Activated B cell treated with CpG ODN at 0.5 μM for 24 hours (primary cell): Measurements from ENCODE around the gene CAMKK1. TPM values are rescaled to one million over a fixed set of nuclear protein-coding genes. Genes with fewer than 3 reads are reported as not detected.

Source experiments
- ATAC-seq: fragments of 200-7000 bp; cut with Tn5 transposase; one replicate; pipeline ENCODE4 v1.10.0; 2021; ENCODE audit warnings: low read depth, mild to moderate bottlenecking, moderate library complexity
- CTCF ChIA-PET: fragments of 350-600 bp; sonication (Branson Sonifier 250); formaldehyde crosslinking; loops from one replicate; lab custom pipeline; 2021; ENCODE audit warnings: antibody characterized with exemption; lab: Charles Lee
- POLR2A ChIA-PET: fragments of 350-600 bp; sonication (Branson Sonifier 250); formaldehyde crosslinking; loops from one replicate; lab custom pipeline; 2021; ENCODE audit warnings: antibody characterized with exemption; lab: Charles Lee
- DNase-seq: peaks from one replicate; pipeline ENCODE4 v3.0.0; 2022
- H3K27ac Mint-ChIP-seq: one replicate; pipeline ENCODE4 v1.8.0; 2020; ENCODE audit warnings: mixed read lengths
- H3K27me3 Mint-ChIP-seq: one replicate; pipeline ENCODE4 v1.8.0; 2021; ENCODE audit warnings: mixed read lengths
- H3K36me3 Mint-ChIP-seq: one replicate; pipeline ENCODE4 v1.8.0; 2021; ENCODE audit warnings: low read depth, mixed read lengths
- H3K4me1 Mint-ChIP-seq: one replicate; pipeline ENCODE4 v1.8.0; 2021; ENCODE audit warnings: mixed read lengths
- H3K4me3 Mint-ChIP-seq: one replicate; pipeline ENCODE4 v1.8.0; 2020; ENCODE audit warnings: mild to moderate bottlenecking, mixed read lengths
- H3K9me3 Mint-ChIP-seq: one replicate; pipeline ENCODE4 v1.8.0; 2020; ENCODE audit warnings: mixed read lengths
- intact Hi-C: fragments of 100-400 bp; cut with micrococcal nuclease; formaldehyde crosslinking; loops from one replicate; pipeline ENCODE4 v1.15.1; 2024
- total RNA-seq: library from RNA; stranded (reverse); gene quantifications from 2 replicates; pipeline ENCODE4 v1.2.3, GENCODE V29; 2022
- TF ChIP-seq, protein P1 (sequence below): fragments of 200-600 bp; IDR thresholded peaks from one replicate; pipeline ENCODE4 v1.8.0; 2022; ENCODE audit warnings: antibody characterized with exemption, mild to moderate bottlenecking

CAMKK1 gene
- total RNA-seq, 1 donor from 2014 or later = 6.1 TPM

GRCh38 chr17:3821101-3821500 is 71.8 kb downstream of the CAMKK1 start:
- peaks cover 24% of the 10 kb centered on the region for H3K4me1 Mint-ChIP-seq
- H3K27ac Mint-ChIP-seq = no peak overlapping the region
- intact Hi-C loops = no loop called here
- H3K9me3 Mint-ChIP-seq = no peaks in the 10 kb centered on the region
- POLR2A ChIA-PET = no interaction called here
- CTCF ChIA-PET = interaction anchor here (0.8 to 1.7 kb wide), 3 partner anchors 56 to 84 kb away, joined by 3 read pairs; no protein-coding TSS in a partner anchor
- H3K27me3 Mint-ChIP-seq = no peaks in the 10 kb centered on the region
- ATAC-seq = no peak
- TF ChIP-seq, protein P1, sequence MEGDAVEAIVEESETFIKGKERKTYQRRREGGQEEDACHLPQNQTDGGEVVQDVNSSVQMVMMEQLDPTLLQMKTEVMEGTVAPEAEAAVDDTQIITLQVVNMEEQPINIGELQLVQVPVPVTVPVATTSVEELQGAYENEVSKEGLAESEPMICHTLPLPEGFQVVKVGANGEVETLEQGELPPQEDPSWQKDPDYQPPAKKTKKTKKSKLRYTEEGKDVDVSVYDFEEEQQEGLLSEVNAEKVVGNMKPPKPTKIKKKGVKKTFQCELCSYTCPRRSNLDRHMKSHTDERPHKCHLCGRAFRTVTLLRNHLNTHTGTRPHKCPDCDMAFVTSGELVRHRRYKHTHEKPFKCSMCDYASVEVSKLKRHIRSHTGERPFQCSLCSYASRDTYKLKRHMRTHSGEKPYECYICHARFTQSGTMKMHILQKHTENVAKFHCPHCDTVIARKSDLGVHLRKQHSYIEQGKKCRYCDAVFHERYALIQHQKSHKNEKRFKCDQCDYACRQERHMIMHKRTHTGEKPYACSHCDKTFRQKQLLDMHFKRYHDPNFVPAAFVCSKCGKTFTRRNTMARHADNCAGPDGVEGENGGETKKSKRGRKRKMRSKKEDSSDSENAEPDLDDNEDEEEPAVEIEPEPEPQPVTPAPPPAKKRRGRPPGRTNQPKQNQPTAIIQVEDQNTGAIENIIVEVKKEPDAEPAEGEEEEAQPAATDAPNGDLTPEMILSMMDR = no peak
- peaks cover 72% of the 10 kb centered on the region for H3K36me3 Mint-ChIP-seq
- no peak overlapping the region for H3K4me3 Mint-ChIP-seq
- no peak for DNase-seq

GRCh38 chr17:3818786-3819185 is 74.1 kb downstream of the CAMKK1 start:
- TF ChIP-seq, protein P1 = no peak
- ChIA-PET CTCF (interaction anchor here (2.6 to 4.2 kb wide), 2 partner anchors 8 to 81 kb away, joined by 25 to 32 read pairs; no protein-coding TSS in a partner anchor), POLR2A (interaction anchor here (0.6 to 0.9 kb wide), 2 partner anchors 15 to 71 kb away, joined by 4 to 5 read pairs; no protein-coding TSS in a partner anchor)
- intact Hi-C loops = loop anchor here (2.0 kb wide), 1 partner anchor 14 kb away; no protein-coding TSS in a partner anchor
- ATAC-seq (peak; percentile 65), DNase-seq (no peak)
- Mint-ChIP-seq H3K4me1 (peaks cover 29% of the 10 kb centered on the region), H3K36me3 (peaks cover 74% of the 10 kb centered on the region), H3K9me3 (no peaks in the 10 kb centered on the region), H3K27me3 (no peaks in the 10 kb centered on the region), H3K27ac (peak overlapping the region; percentile 65), H3K4me3 (no peak overlapping the region)

GRCh38 chr17:3817851-3818605 is 74.8 kb downstream of the CAMKK1 start:
- Mint-ChIP-seq H3K36me3 (peaks cover 74% of the 10 kb centered on the region), H3K9me3 (no peaks in the 10 kb centered on the region), H3K4me3 (peak overlapping the region; percentile 7), H3K27me3 (no peaks in the 10 kb centered on the region), H3K4me1 (peaks cover 29% of the 10 kb centered on the region), H3K27ac (peak overlapping the region; percentile 65)
- ChIA-PET CTCF (interaction anchor here (1.3 to 4.2 kb wide), 4 partner anchors 9 to 80 kb away, joined by 4 to 32 read pairs (median 15); no protein-coding TSS in a partner anchor), POLR2A (interaction anchor here (0.6 to 0.9 kb wide), 2 partner anchors 14 to 71 kb away, joined by 4 to 5 read pairs; no protein-coding TSS in a partner anchor)
- TF ChIP-seq, protein P1 = no peak
- intact Hi-C loops = loop anchor here (2.0 kb wide), 2 partner anchors 13 to 53 kb away; no protein-coding TSS in a partner anchor
- ATAC-seq (no peak), DNase-seq (no peak)

GRCh38 chr17:3815925-3816324 is 76.9 kb downstream of the CAMKK1 start:
- ATAC-seq (no peak), DNase-seq (no peak)
- no peak overlapping the region for H3K4me3 Mint-ChIP-seq
- intact Hi-C loops = loop anchor here (2.0 kb wide), 1 partner anchor 51 kb away; no protein-coding TSS in a partner anchor
- ChIA-PET CTCF (interaction anchor here (0.8 to 4.2 kb wide), 2 partner anchors 12 to 78 kb away, joined by 3 to 32 read pairs; no protein-coding TSS in a partner anchor), POLR2A (interaction anchor here (1.2 kb wide), 1 partner anchor 9 kb away, joined by 5 read pairs; no protein-coding TSS in a partner anchor)
- TF ChIP-seq, protein P1 = no peak
- no peaks in the 10 kb centered on the region for H3K9me3 Mint-ChIP-seq
- H3K36me3 Mint-ChIP-seq = peaks cover 72% of the 10 kb centered on the region
- H3K4me1 Mint-ChIP-seq = peaks cover 36% of the 10 kb centered on the region
- peak overlapping the region; percentile 18 for H3K27ac Mint-ChIP-seq
- H3K27me3 Mint-ChIP-seq = no peaks in the 10 kb centered on the region

DNA sequence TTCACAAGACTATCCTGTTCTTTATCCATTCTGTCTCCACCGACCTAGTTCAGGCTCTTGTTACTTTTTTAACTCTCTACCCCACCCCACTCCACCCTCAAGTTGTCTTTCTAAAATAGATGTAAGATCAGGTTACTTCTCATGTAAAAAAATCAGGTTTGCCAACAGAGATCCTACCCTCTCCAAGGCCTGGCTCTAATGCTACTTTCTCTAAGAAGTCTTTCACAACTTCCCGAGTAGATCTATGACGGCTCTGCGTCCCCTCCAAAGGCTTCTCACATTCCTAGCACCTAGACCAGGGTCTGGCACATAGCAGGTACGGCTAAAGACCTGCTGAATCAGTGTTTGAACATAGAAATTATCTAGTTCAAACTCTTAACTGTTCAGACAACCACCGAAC is 77.7 kb downstream of the CAMKK1 start:
- Mint-ChIP-seq H3K4me1 (peaks cover 44% of the 10 kb centered on the region), H3K4me3 (no peak overlapping the region), H3K27me3 (no peaks in the 10 kb centered on the region), H3K36me3 (peaks cover 70% of the 10 kb centered on the region), H3K9me3 (no peaks in the 10 kb centered on the region), H3K27ac (peak overlapping the region; percentile 63)
- DNase-seq (no peak), ATAC-seq (no peak)
- TF ChIP-seq, protein P1 = no peak
- ChIA-PET POLR2A (no interaction called here), CTCF (interaction anchor here (0.8 to 4.2 kb wide), 2 partner anchors 13 to 77 kb away, joined by 3 to 32 read pairs; no protein-coding TSS in a partner anchor)
- intact Hi-C loops = no loop called here
